ENCODE results near the gene ALK.

ALK gene

DNA sequence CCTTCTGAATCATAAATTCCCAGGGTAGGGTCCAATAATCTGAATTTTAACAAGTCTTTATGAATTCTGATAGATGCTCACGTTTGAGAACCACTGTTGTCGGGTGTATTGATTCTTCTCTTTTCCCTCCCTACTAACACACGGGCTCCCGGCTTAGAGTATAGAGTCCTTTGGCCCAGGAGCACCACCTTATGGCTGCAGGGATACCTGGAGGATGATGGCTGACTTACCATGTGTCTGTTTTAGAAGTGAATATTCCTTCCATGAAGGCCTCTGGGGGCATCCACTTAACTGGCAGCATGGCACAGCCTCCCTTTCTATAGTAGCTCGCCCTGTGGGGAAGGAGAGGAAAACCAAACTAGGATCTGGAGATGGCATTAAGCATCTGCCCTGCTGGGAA lies 714.4 kb downstream of the ALK start:
- TF ChIP-seq, protein P1, sequence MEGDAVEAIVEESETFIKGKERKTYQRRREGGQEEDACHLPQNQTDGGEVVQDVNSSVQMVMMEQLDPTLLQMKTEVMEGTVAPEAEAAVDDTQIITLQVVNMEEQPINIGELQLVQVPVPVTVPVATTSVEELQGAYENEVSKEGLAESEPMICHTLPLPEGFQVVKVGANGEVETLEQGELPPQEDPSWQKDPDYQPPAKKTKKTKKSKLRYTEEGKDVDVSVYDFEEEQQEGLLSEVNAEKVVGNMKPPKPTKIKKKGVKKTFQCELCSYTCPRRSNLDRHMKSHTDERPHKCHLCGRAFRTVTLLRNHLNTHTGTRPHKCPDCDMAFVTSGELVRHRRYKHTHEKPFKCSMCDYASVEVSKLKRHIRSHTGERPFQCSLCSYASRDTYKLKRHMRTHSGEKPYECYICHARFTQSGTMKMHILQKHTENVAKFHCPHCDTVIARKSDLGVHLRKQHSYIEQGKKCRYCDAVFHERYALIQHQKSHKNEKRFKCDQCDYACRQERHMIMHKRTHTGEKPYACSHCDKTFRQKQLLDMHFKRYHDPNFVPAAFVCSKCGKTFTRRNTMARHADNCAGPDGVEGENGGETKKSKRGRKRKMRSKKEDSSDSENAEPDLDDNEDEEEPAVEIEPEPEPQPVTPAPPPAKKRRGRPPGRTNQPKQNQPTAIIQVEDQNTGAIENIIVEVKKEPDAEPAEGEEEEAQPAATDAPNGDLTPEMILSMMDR (IDR thresholded peaks at IDR 0.05; ENCODE audit: insufficient read depth, low read depth, low read length, missing control alignments), result no peak
- DNase-seq (ENCODE audit: low read depth), result no peak
- H3K4me3 ChIP-seq (ENCODE audit: low read depth, low read length), result no peak overlapping the region

- DNase-seq (ENCODE audit: low read depth), result no peak
- TF ChIP-seq, protein P1 (IDR thresholded peaks at IDR 0.05; ENCODE audit: insufficient read depth, low read depth, low read length, missing control alignments), result no peak
- no peak overlapping the region for H3K4me3 ChIP-seq (ENCODE audit: low read depth, low read length)
Measured at GRCh38 chr2:29202819-29203495, 718.4 kb downstream of the ALK start.

DNA sequence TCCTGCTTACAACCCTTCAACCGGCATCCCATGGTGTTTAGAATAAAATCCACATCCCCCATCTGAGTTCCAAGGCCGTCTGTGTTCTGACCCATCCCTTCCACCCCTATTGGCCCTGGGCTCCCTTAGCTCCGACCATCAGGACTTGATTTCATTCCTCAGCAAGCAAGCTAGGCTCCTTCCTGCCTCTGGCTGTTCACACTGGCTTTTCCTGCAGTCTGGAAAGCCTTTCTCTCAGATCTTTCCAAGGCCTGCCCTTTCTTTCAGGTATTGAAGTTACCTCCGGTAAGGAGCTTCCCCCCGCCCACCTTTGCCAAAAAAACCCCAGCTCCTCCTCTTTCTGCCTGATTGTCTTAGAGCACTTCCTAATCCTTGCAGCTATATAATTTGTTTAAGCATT lies 719.4 kb downstream of the ALK start:
- TF ChIP-seq, protein P1 (IDR thresholded peaks at IDR 0.05; ENCODE audit: insufficient read depth, low read depth, low read length, missing control alignments), result no peak
- DNase-seq (ENCODE audit: low read depth), result no peak
- H3K4me3 ChIP-seq (ENCODE audit: low read depth, low read length), result no peak overlapping the region

DNA sequence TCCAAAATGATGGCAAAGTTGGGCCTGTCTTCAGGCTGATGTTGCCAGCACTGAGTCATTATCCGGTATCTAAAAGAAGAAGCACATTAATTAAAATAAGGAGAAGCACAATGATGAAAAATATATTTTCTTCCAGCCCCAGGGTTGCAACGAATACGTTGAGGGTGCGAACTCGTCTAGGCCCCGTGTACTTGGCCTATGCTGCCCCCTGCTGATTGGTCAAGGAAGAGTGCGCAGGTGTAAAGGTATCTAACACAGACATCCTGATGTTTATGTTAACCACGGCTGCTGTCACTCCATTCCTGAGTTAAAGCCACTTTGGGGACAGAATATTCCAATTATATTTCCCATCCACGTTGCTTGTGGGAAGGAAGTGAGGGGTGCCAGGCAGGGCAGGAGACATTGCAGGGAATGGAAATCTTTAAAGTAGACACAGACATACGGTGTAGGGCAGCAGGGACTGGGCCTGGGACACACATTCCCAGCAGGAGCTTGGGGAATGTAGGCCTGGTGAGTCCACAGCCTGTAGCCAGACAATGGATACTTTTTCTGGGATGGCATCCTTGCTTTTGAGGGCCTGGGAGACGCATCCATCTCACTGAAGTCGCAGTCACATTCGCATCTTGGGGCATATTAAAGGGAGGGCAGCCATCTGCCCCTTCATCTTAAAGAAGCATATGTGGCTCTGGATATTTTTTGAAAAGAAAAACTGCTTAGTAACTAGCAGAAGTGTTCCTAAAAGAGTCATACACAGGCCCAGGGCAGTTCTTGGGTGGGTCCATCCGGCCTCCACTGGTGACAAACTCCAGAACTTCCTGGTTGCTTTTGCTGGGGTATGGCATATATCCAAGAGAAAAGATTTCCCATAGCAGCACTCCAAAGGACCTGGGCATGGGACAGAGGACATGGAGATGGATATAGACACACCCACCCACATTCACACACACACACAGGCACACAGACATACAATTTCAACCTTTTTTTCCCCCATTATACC lies 724.3 kb downstream of the ALK start:
- peak; percentile 81 for DNase-seq (ENCODE audit: low read depth)
- no peak overlapping the region for H3K4me3 ChIP-seq (ENCODE audit: low read depth, low read length)
- TF ChIP-seq, protein P1 (IDR thresholded peaks at IDR 0.05; ENCODE audit: insufficient read depth, low read depth, low read length, missing control alignments), result peak; percentile 88

DNA sequence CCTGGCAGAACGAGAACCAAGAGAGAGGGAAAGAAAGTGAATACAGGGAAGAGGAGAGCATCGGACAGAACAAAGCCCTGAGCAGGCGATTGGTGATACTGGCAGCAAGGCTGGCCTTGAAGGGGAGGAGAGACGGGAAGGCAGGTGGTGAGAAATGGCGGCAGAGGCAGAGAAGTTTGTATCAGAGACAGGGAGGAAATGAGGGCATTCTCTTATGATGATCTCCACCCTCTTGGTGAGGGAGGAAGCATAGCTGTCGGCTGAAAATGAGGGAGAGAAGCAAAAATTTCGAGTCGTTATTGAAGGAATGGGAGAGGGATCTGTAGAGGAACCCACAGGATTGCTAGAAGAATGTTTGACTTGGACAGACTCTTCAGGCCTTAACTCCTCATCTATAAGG lies 725.6 kb downstream of the ALK start:
- TF ChIP-seq, protein P1 (IDR thresholded peaks at IDR 0.05; ENCODE audit: insufficient read depth, low read depth, low read length, missing control alignments), result no peak
- no peak overlapping the region for H3K4me3 ChIP-seq (ENCODE audit: low read depth, low read length)
- no peak for DNase-seq (ENCODE audit: low read depth)

- no peak overlapping the region for H3K4me3 ChIP-seq (ENCODE audit: low read depth, low read length)
- DNase-seq (ENCODE audit: low read depth), result no peak
- TF ChIP-seq, protein P1 (IDR thresholded peaks at IDR 0.05; ENCODE audit: insufficient read depth, low read depth, low read length, missing control alignments), result no peak
Measured at GRCh38 chr2:29193681-29194080, 727.7 kb downstream of the ALK start.

Measured in GM12865 (cell line).